Ammon's horn (tissue), 1 donor: ENCODE results near the gene VAV3.

Experiments
- DNase-seq: peaks from one replicate; pipeline ENCODE4 v3.0.0-alpha.2; 2016; ENCODE audit warnings: low spot score

The VAV3 gene

GRCh38 chr1:107647012-107647411, 318.0 kb downstream of the VAV3 start:
- DNase-seq = no peak

DNA sequence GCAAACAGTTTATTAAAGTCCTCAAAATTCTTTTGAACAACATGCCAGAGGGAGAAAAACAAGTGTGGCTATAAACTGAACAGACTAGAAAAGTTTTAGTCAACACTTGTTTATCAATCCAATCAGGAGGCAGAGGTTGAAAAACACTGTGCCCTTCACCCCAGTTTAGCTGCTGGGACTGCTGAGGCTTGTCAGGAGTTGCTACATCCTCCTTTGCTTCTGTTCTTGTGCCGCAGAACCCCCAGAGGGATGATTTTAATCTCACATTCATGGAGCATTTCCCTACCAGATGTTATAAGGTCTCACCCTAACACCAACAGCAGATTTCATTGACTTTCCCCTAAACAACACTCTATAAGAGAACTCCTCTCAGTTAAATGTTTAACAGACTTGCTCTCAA, 321.2 kb downstream of the VAV3 start:
- no peak for DNase-seq

- no peak for DNase-seq
These were observed 324.8 kb downstream of the VAV3 start for GRCh38 chr1:107640207-107640606.

DNA sequence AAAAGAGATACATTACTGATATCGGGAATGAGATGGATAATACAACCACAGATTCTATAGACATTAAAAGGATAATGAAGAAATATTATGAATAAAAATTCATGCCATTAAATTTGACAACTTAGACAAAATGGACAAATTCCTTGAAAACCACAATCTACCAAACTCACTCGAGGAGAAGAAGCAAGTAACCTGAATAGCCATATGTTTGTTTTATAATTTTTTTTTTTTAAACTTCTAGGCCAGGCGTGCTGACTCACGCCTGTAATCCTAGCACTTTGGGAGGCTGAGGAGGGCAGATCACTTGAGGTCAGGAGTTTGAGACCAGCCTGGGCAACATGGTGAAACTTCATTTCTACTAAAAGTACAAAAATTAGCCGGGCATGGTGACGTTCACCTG, 327.9 kb downstream of the VAV3 start:
- no peak for DNase-seq

DNA sequence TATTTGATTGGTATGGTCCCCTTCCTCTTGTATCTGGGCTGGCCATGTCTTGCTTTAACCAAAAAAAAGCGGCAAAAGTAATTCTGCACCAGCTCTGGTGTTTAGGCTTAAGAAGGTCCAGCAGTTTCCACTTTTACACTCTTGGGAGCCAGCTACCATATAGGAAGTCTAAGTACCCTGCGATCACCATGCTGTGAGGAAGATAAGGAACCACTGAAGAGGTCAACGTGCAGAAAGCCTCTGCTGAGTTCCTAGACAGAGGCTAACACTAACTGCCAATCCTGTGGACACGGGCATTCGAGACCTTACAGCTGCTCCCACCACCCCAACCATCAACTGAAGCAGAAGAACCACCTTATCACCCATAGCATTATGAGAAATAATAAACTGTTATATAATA, 331.4 kb downstream of the VAV3 start:
- no peak for DNase-seq

- no peak for DNase-seq
These were observed 338.7 kb downstream of the VAV3 start for GRCh38 chr1:107626073-107626796.

DNA sequence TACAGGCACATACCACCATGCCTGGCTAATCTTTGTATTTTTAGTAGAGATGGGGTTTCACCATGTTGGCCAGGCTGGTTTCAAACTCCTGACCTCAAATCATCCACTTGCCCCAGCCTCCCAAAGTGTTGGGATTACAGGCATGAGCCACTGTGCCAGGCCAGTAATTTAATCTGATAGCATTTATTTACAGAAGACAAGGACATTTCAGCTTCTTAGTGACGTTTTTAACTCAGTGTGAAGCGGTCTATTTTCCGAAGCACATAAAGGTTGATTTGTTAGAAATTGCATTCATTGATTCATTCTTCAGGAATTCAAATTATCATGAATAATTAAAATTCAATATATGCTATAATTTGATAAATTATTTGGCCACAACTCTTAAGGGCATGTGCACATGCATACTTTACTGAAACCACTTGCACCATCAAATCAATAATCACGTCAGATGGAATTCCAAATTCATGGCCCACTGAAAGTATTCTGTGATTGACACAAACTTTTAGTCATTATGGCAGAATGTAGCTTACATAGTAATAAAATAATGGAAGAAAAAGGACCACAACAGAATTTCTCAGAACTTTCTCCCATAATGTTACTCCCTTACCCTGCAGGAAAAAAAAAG, 339.5 kb downstream of the VAV3 start:
- no peak for DNase-seq

GRCh38 chr1:107623431-107623830, 341.5 kb downstream of the VAV3 start:
- DNase-seq = no peak

GRCh38 chr1:107622966-107623365, 342.0 kb downstream of the VAV3 start:
- DNase-seq = no peak

- DNase-seq = no peak
These were observed 342.4 kb downstream of the VAV3 start for GRCh38 chr1:107622535-107622934.

DNA sequence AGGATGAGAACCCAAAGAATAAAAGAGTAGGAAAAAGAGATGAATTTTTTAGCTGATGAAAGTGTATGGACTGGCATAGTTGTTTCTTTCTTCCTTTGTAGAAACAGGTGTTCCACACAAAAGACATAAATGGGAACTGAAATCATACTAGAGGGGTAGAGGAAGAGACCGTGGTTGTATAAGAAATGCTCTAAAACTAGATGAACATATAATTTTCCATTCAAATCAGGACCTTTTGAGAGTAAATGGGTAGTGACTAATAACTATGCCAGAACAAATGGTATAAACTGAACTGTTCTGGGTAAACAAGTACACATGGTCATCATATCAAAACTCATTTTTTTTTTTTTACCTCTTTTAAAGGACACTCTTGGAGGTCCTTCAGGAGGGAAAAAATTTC, 344.2 kb downstream of the VAV3 start:
- no peak for DNase-seq

DNA sequence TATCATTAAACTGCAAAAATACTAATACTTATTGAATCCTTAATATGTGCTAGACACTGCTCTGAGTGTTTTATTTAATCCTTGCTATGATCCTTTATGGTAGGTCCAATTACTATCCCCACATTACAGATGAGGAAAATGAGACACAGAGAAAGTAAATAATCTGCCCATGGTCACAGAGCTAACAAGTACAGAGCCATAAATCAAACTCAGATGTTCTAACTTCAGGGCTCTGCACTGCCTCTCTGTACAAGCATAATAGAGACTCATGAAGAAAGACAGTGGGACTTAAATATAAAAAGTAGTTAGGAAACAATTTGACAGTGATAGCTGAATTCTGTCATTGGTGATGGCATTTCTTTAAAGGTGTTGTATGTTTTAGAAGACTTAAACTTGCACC, 346.4 kb downstream of the VAV3 start:
- no peak for DNase-seq

DNA sequence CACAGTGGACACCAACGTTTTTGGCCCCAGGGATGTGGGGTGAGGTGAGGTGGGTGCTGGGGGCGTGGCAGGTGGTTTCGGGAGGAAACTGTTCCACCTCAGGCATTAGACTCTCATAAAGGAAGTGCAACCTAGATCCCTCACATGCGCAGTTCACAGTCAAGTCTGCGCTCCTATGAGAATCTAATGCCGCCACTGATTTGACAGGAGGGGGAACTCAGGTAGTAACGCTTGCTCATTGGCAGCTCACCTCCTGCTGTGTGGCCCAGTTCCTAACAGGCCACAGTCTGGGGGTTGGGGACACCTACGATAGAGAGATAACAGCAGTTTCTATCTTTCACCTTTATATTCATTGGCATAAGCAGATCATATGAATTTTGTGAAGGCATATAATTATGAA, 347.1 kb downstream of the VAV3 start:
- DNase-seq = no peak

GRCh38 chr1:107617456-107617855, 347.5 kb downstream of the VAV3 start:
- no peak for DNase-seq

- no peak for DNase-seq
These were observed 355.2 kb downstream of the VAV3 start for GRCh38 chr1:107609808-107610207.

DNA sequence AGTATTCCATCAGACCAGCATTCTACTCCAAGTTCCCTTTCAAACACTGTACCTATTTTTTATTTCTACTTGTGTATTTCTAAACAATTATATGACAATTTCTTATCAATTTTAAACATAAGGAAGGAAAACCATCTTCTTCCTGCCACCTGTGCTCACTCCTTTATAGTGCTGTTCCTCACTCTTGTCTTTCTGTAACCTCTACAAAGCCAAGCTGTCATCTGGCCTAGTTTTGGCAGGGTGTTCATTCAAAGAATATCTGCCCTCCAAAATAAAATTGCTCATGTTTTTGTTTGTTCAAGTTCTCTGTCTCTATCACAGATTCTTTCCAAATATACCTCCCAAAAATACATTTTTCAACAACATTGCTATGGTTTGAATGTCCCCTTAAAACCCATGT, 360.2 kb downstream of the VAV3 start:
- no peak for DNase-seq

GRCh38 chr1:107600607-107601160, 364.3 kb downstream of the VAV3 start:
- no peak for DNase-seq

- no peak for DNase-seq
These were observed 365.8 kb downstream of the VAV3 start for GRCh38 chr1:107599220-107599619.

GRCh38 chr1:107597290-107597689, 367.7 kb downstream of the VAV3 start:
- DNase-seq = no peak

GRCh38 chr1:107594536-107594935, 370.4 kb downstream of the VAV3 start:
- DNase-seq = no peak

GRCh38 chr1:107593501-107594209, 371.3 kb downstream of the VAV3 start:
- DNase-seq = no peak

DNA sequence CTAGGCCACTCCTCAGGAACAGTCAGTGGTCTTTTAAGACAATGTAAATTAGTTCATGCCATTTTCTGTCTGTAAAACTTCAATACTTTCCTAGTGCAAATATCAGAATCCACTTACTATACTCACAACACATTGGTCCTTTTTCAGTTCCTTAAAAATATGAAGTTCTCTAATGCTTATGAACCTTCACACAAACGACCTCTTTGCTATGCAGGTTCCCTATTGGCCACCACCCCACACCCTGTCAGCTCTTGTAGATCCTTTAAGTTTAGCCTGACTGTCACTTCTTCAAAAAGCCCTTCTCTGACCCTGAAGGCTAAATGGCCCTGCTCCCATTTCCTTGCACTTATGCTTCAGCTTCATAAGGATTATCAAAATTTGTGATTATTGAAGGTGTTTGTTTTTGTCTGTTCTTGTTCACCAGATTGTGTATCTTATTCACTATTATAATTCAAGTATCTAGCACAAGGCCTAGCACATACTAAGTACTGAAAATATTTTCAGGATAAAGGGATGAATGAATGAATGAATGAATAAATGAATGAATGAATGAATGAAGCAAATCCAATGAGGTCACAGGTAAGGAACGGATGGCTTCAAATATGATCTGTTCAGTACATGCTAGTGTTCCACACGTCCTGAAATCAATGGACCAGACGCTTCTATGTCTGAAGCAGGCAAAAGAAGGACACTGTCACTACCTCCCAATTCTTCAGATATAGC, 373.9 kb downstream of the VAV3 start:
- peak; percentile 6 for DNase-seq
